Retinal pigment epithelial cell (primary cell): ENCODE data around the gene ZNF280D.

Source experiments
- DNase-seq: peaks from one replicate; pipeline ENCODE4 v3.0.0-alpha.2; 2010; ENCODE audit warnings: low read depth
- H3K4me3 ChIP-seq: 2 replicates; pipeline ENCODE4 v1.5.1; 2011; ENCODE audit warnings: mild to moderate bottlenecking, low read length, control low read depth, moderate library complexity
- CTCF ChIP-seq: conservative IDR thresholded peaks from 2 replicates; pipeline ENCODE4 v1.5.1; 2011; ENCODE audit warnings: low read depth, low read length, control low read depth, inconsistent platforms

The ZNF280D gene

GRCh38 chr15:56760186-56760585 lies 26.9 kb upstream of the ZNF280D start:
- no peak for TF ChIP-seq CTCF
- no peak overlapping the region for H3K4me3 ChIP-seq
- no peak for DNase-seq

- peak; percentile 76 for DNase-seq
- H3K4me3 ChIP-seq, result no peak overlapping the region
These were observed 26.1 kb upstream of the ZNF280D start for GRCh38 chr15:56759450-56759845.

GRCh38 chr15:56758770-56759449 lies 25.6 kb upstream of the ZNF280D start:
- DNase-seq, result peak; percentile 71
- H3K4me3 ChIP-seq, result no peak overlapping the region
- no peak for TF ChIP-seq CTCF

More at GRCh38 chr15:56759450-56759845, 26.1 kb upstream of the ZNF280D start:
- TF ChIP-seq CTCF, result no peak

- H3K4me3 ChIP-seq, result no peak overlapping the region
- TF ChIP-seq CTCF, result no peak
- no peak for DNase-seq
These were observed 24.6 kb upstream of the ZNF280D start for GRCh38 chr15:56757875-56758274.

GRCh38 chr15:56754772-56755370 lies 21.6 kb upstream of the ZNF280D start:
- DNase-seq, result no peak
- no peak overlapping the region for H3K4me3 ChIP-seq
- TF ChIP-seq CTCF, result no peak

- DNase-seq, result no peak
- no peak for TF ChIP-seq CTCF
- H3K4me3 ChIP-seq, result no peak overlapping the region
These were observed 19.7 kb upstream of the ZNF280D start for GRCh38 chr15:56752986-56753385.

- H3K4me3 ChIP-seq, result no peak overlapping the region
- TF ChIP-seq CTCF, result no peak
- DNase-seq, result no peak
These were observed 16.7 kb upstream of the ZNF280D start for GRCh38 chr15:56749982-56750381.
